ENCODE data around the gene TBX5. TPM values are rescaled to one million over a fixed set of nuclear protein-coding genes. Genes with fewer than 3 reads are reported as not detected.

The TBX5 gene
- 1 to 10 TPM in 2 of 4 donors, under 1 TPM in 2; 0.27 to 2.3 (median 1.0) TPM for total RNA-seq

- DNase-seq: no peak
- Histone ChIP-seq H3K36me3 (no peaks in the 10 kb centered on the region), H3K4me3 (replicated peaks in 1 of 3) (no peak within 1 kb of the TSS), H3K9me3 (no peaks in the 10 kb centered on the region), H3K27ac (no peak within 1 kb of the TSS), H3K4me1 (peaks cover 8 to 15% of the 10 kb centered on the region in 2 donors), H3K27me3 (peaks cover 64% of the 10 kb centered on the region)
- intact Hi-C loops (cut with DNase I): no loop called here
- TF ChIP-seq POLR2A (IDR thresholded peaks at IDR 0.05) (no peak), CTCF (IDR thresholded peaks at IDR 0.05) (no peak)
- 3% methylated on average over 31 to 38 of the region's 39 CpGs for WGBS, 2 donors
Measured at GRCh38 chr12:114405519-114406271, at the start of gene TBX5. Gene TBX5 (minus strand): TSS chr12:114406144. CDS start chr12:114403898, 2,246 bp downstream.

DNA sequence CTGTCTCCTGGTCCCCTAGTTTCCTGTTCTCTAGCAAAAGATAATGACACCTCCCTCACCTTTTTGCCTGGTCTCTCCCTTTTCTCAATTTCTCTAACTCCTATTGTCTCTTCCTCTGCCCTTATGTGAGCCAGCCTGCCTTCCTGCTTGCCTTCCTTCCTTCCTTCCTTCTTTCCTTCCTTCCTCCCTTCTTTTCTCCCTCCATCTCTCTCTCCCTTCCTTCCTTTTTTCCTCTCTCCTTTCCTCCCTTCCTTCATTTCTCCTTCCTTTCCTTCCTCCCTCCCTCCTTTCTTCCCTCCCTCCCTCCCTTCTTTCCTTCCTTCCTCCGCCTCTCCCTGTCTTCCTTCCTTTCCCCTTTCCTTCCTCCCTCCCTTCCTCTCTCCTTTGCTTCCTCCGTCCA is 45.7 kb upstream of the TBX5 start:
- Histone ChIP-seq H3K4me1 (peaks cover 5 to 16% of the 10 kb centered on the region in 2 donors), H3K4me3 (replicated peaks in 1 of 3) (no peak overlapping the region), H3K27me3 (peaks cover 33% of the 10 kb centered on the region), H3K27ac (no peak overlapping the region), H3K36me3 (no peaks in the 10 kb centered on the region), H3K9me3 (no peaks in the 10 kb centered on the region)
- no peak for TF ChIP-seq CTCF (IDR thresholded peaks at IDR 0.05)
- intact Hi-C loops (cut with DNase I): no loop called here
- WGBS, 2 donors: 47 to 53% methylated on average over 2 of the region's 2 CpGs
- DNase-seq: no peak

GRCh38 chr12:114450515-114451300 is 44.8 kb upstream of the TBX5 start:
- intact Hi-C loops (cut with DNase I): no loop called here
- DNase-seq: no peak
- Histone ChIP-seq H3K27me3 (peaks cover 42% of the 10 kb centered on the region), H3K36me3 (no peaks in the 10 kb centered on the region), H3K27ac (no peak overlapping the region), H3K4me3 (replicated peaks in 1 of 3) (no peak overlapping the region), H3K4me1 (peaks cover 5 to 16% of the 10 kb centered on the region in 2 donors), H3K9me3 (no peaks in the 10 kb centered on the region)
- TF ChIP-seq POLR2A (IDR thresholded peaks at IDR 0.05) (no peak), CTCF (IDR thresholded peaks at IDR 0.05) (no peak)
- 6 to 8% methylated on average over 7 of the region's 7 CpGs for WGBS, 2 donors

DNA sequence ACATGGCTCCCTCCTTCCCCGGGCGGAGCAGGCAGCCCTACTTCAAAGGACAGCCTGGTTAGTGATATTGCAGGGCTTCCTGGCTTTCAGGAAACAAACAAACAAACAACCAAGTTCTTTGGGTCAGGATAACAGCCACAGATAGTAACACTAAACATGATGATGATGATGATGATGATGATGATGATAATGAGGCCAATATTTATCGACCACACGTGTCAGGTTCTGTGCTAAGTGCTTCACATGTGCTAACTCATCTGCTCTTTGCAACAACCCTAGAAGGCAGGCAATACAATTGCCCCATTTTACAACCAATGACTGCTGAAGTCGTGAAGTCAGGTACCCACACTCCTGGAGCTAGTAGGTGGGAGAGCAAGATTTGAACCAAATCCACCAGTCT is 44.1 kb upstream of the TBX5 start:
- no peak for DNase-seq
- WGBS, 2 donors: 13 to 22% methylated on average over 5 of the region's 5 CpGs
- Histone ChIP-seq H3K27ac (no peak overlapping the region), H3K4me1 (peaks cover 5 to 16% of the 10 kb centered on the region in 2 donors), H3K4me3 (replicated peaks in 1 of 3) (no peak overlapping the region), H3K36me3 (no peaks in the 10 kb centered on the region), H3K9me3 (no peaks in the 10 kb centered on the region), H3K27me3 (peaks cover 49% of the 10 kb centered on the region)
- no peak for TF ChIP-seq CTCF (IDR thresholded peaks at IDR 0.05)
- TF ChIP-seq POLR2A (IDR thresholded peaks at IDR 0.05): no peak
- intact Hi-C loops (cut with DNase I): no loop called here

DNA sequence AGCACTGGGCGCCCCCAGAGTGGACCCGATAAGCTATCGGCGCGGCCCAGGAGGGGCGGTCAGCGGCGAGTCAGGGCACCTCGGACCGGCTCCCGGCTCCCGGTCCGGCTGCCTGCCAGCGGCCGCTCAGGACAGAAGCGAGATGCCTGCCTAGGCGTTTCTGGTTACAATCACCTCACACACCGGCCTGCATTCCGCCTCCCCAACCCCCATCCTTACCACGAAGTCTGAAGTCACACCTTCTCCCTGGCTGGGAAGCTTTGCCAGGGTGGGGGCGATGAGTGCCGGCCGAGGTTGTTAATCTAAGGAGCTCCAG is 42.6 kb upstream of the TBX5 start:
- no peak overlapping the region for H3K4me3 ChIP-seq (replicated peaks in 1 of 3)
- no peaks in the 10 kb centered on the region for H3K36me3 ChIP-seq
- H3K9me3 ChIP-seq: no peaks in the 10 kb centered on the region
- WGBS, 2 donors: 0 to 16% methylated on average over 4 to 7 of the region's 23 CpGs
- intact Hi-C loops (cut with DNase I): no loop called here
- H3K27ac ChIP-seq: no peak overlapping the region
- H3K27me3 ChIP-seq: peaks cover 57% of the 10 kb centered on the region
- no peak for DNase-seq
- TF ChIP-seq CTCF (IDR thresholded peaks at IDR 0.05): no peak
- TF ChIP-seq POLR2A (IDR thresholded peaks at IDR 0.05): no peak
- H3K4me1 ChIP-seq: peaks cover 5 to 16% of the 10 kb centered on the region in 2 donors

All from thyroid gland (tissue), 4 donors.